PC-3 (cell line): ENCODE results near the gene SH3BGR. TPM values are rescaled to one million over a fixed set of nuclear protein-coding genes. Genes with fewer than 3 reads are reported as not detected.

ENCODE experiments used
- ATAC-seq: fragments of 200-7000 bp; cut with Tn5 transposase; 2 replicates; pipeline ENCODE4 v1.9.1; 2020; ENCODE audit warnings: mild to moderate bottlenecking, moderate library complexity
- BruUV-seq: library from RNA; stranded (reverse); fragments of 400-500 nt; replicated peaks from 2 replicates; lab custom pipeline; 2021; lab: Mats Ljungman, UMichigan
- CTCF ChIA-PET: fragments of 300-600 bp; sonication (Branson Sonifier 250); formaldehyde crosslinking; loops from one replicate; lab custom pipeline; 2022; ENCODE audit warnings: antibody characterized with exemption; lab: Charles Lee
- POLR2A ChIA-PET: fragments of 300-600 bp; sonication (Branson Sonifier 250); formaldehyde crosslinking; loops from one replicate; lab custom pipeline; 2022; ENCODE audit warnings: antibody characterized with exemption; ENCODE audit not compliant: unreplicated experiment; lab: Charles Lee
- DNase-seq: peaks from one replicate; pipeline ENCODE4 v3.0.0-alpha.2; 2015
- H2AFZ ChIP-seq: fragments of 300-600 bp; sonication (generic); 2 replicates; pipeline ENCODE4 v1.6.0; 2016; ENCODE audit warnings: antibody characterized with exemption, low read length
- H3F3A ChIP-seq: fragments of 300-600 bp; sonication (generic); one replicate; pipeline ENCODE4 v1.6.0; 2017; ENCODE audit warnings: antibody characterized with exemption, low read length, control low read depth, mild to moderate bottlenecking; ENCODE audit not compliant: unreplicated experiment
- H3K27ac ChIP-seq: fragments of 300-600 bp; sonication (generic); 2 replicates; pipeline ENCODE4 v1.5.1; 2016; ENCODE audit warnings: mild to moderate bottlenecking, low read length
- H3K27me3 ChIP-seq: fragments of 300-600 bp; sonication (generic); 2 replicates; pipeline ENCODE4 v1.6.1; 2016; ENCODE audit warnings: low read length, mixed read lengths
- H3K36me3 ChIP-seq: fragments of 300-600 bp; sonication (generic); 2 replicates; pipeline ENCODE4 v1.6.1; 2016; ENCODE audit warnings: low read depth, mixed run types, low read length, mixed read lengths
- H3K4me1 ChIP-seq: fragments of 300-600 bp; sonication (generic); 2 replicates; pipeline ENCODE4 v1.5.1; 2016; ENCODE audit warnings: low read length; ENCODE audit not compliant: insufficient read depth
- H3K4me2 ChIP-seq: fragments of 300-600 bp; sonication (generic); 2 replicates; pipeline ENCODE4 v1.6.0; 2016; ENCODE audit warnings: low read length
- H3K4me3 ChIP-seq: fragments of 300-600 bp; sonication (generic); 2 replicates; pipeline ENCODE4 v1.5.1; 2016; ENCODE audit warnings: mild to moderate bottlenecking, low read length, mixed read lengths
- H3K79me2 ChIP-seq: fragments of 300-600 bp; sonication (generic); 2 replicates; pipeline ENCODE4 v1.6.1; 2017; ENCODE audit warnings: low read length, mixed read lengths
- H3K9ac ChIP-seq: fragments of 300-600 bp; sonication (generic); 2 replicates; pipeline ENCODE4 v1.6.0; 2016; ENCODE audit warnings: mild to moderate bottlenecking, low read length
- H3K9me2 ChIP-seq: fragments of 300-600 bp; sonication (generic); replicated peaks from 2 replicates; pipeline ENCODE4 v1.6.1; 2016; ENCODE audit warnings: mixed run types, low read length, mixed read lengths
- H3K9me3 ChIP-seq: fragments of 300-600 bp; sonication (generic); 2 replicates; pipeline ENCODE4 v1.6.1; 2016; ENCODE audit warnings: low read length, mixed read lengths
- H4K20me1 ChIP-seq: fragments of 300-600 bp; sonication (generic); 2 replicates; pipeline ENCODE4 v1.6.1; 2016; ENCODE audit warnings: low read length, mixed read lengths
- CTCF ChIP-seq: fragments of 300-600 bp; sonication (generic); conservative IDR thresholded peaks from 2 replicates; pipeline ENCODE4 v1.5.1; 2017; ENCODE audit warnings: antibody characterized with exemption, low read depth, mild to moderate bottlenecking, low read length
- EZH2 ChIP-seq: fragments of 300-600 bp; sonication (generic); IDR thresholded peaks from one replicate; pipeline ENCODE4 v1.6.1; 2017; ENCODE audit warnings: antibody characterized with exemption, mild to moderate bottlenecking, low read length; ENCODE audit not compliant: unreplicated experiment
- EZH2phosphoT487 ChIP-seq: fragments of 300-600 bp; sonication (generic); IDR thresholded peaks from 2 replicates; pipeline ENCODE4 v1.6.1; 2018; ENCODE audit warnings: mild to moderate bottlenecking, antibody characterized with exemption, low read length, borderline replicate concordance
- intact Hi-C: fragments of 100-400 bp; cut with micrococcal nuclease; formaldehyde crosslinking; loops from 2 replicates; pipeline ENCODE4 v1.9.0; 2023
- total RNA-seq: library from RNA; depleted of rRNA; stranded (reverse); fragments of >200 nt; gene quantifications from 2 replicates; pipeline ENCODE4 v1.2.3, GENCODE V29; 2014

Gene SH3BGR
- total RNA-seq, 1 experiment from 2014 or later, result 1.3 TPM

GRCh38 chr21:39430457-39430856 is 21.3 kb upstream of the SH3BGR start:
- no peak for ATAC-seq
- Histone ChIP-seq H2AFZ (no peak overlapping the region), H3F3A (no peaks in the 10 kb centered on the region), H3K27me3 (no peaks in the 10 kb centered on the region), H3K27ac (no peak overlapping the region), H3K4me1 (no peaks in the 10 kb centered on the region), H3K4me3 (no peak overlapping the region), H3K9ac (no peak overlapping the region), H3K9me2 (no peaks in the 10 kb centered on the region), H4K20me1 (no peaks in the 10 kb centered on the region), H3K4me2 (no peak overlapping the region), H3K36me3 (no peaks in the 10 kb centered on the region), H3K9me3 (no peaks in the 10 kb centered on the region), H3K79me2 (no peaks in the 10 kb centered on the region)
- TF ChIP-seq EZH2phosphoT487 (no peak), CTCF (no peak), EZH2 (no peak)
- ChIA-PET CTCF (no interaction called here), POLR2A (no interaction called here)
- no peak for DNase-seq
- BruUV-seq, result no TSS peak
- intact Hi-C loops, result no loop called here

GRCh38 chr21:39430954-39431353 is 20.8 kb upstream of the SH3BGR start:
- no peak overlapping the region for H3K4me3 ChIP-seq
- no peaks in the 10 kb centered on the region for H3F3A ChIP-seq
- no peak overlapping the region for H2AFZ ChIP-seq
- no peak for DNase-seq
- CTCF ChIA-PET, result no interaction called here
- no peaks in the 10 kb centered on the region for H3K36me3 ChIP-seq
- no peak overlapping the region for H3K27ac ChIP-seq
- BruUV-seq, result no TSS peak
- no peaks in the 10 kb centered on the region for H3K79me2 ChIP-seq
- no peak overlapping the region for H3K9ac ChIP-seq
- no peaks in the 10 kb centered on the region for H3K27me3 ChIP-seq
- ATAC-seq, result no peak
- H4K20me1 ChIP-seq, result no peaks in the 10 kb centered on the region
- H3K4me2 ChIP-seq, result no peak overlapping the region
- no peaks in the 10 kb centered on the region for H3K9me3 ChIP-seq
- POLR2A ChIA-PET, result no interaction called here
- H3K4me1 ChIP-seq, result no peaks in the 10 kb centered on the region
- TF ChIP-seq EZH2, result no peak
- no peak for TF ChIP-seq CTCF
- no peak for TF ChIP-seq EZH2phosphoT487
- no peaks in the 10 kb centered on the region for H3K9me2 ChIP-seq
- intact Hi-C loops, result no loop called here

- ATAC-seq (peak; percentile 97), DNase-seq (peak; percentile 28)
- Histone ChIP-seq H3F3A (no peaks in the 10 kb centered on the region), H3K79me2 (no peaks in the 10 kb centered on the region), H3K9ac (no peak overlapping the region), H3K36me3 (no peaks in the 10 kb centered on the region), H3K9me2 (no peaks in the 10 kb centered on the region), H4K20me1 (no peaks in the 10 kb centered on the region), H3K4me2 (no peak overlapping the region), H3K4me1 (no peaks in the 10 kb centered on the region), H2AFZ (no peak overlapping the region), H3K4me3 (no peak overlapping the region), H3K9me3 (no peaks in the 10 kb centered on the region), H3K27me3 (no peaks in the 10 kb centered on the region), H3K27ac (no peak overlapping the region)
- no peak for TF ChIP-seq EZH2phosphoT487
- no peak for TF ChIP-seq EZH2
- no peak for TF ChIP-seq CTCF
- ChIA-PET CTCF (no interaction called here), POLR2A (no interaction called here)
- no TSS peak for BruUV-seq
- intact Hi-C loops, result no loop called here
Measured at GRCh38 chr21:39434950-39435349, 16.8 kb upstream of the SH3BGR start.
